KMS-11 (cell line): ENCODE measurements around the gene SYCE3.

ENCODE experiments used
- H2AFZ ChIP-seq: fragments of 200-600 bp; sonication (generic); 2 replicates; pipeline ENCODE4 v1.6.1; 2016; ENCODE audit warnings: antibody characterized with exemption, mixed run types, low read depth
- H3K27ac ChIP-seq: fragments of 200-600 bp; sonication (generic); 2 replicates; pipeline ENCODE4 v1.6.1; 2016; ENCODE audit warnings: mild to moderate bottlenecking, mixed run types
- H3K27me3 ChIP-seq: fragments of 200-600 bp; sonication (generic); 2 replicates; pipeline ENCODE4 v1.6.1; 2017; ENCODE audit warnings: mild to moderate bottlenecking, low read depth, mixed run types, moderate library complexity; ENCODE audit not compliant: insufficient read depth
- H3K36me3 ChIP-seq: fragments of 200-600 bp; sonication (generic); 2 replicates; pipeline ENCODE4 v1.6.1; 2017; ENCODE audit warnings: mild to moderate bottlenecking, mixed run types; ENCODE audit not compliant: insufficient read depth
- H3K4me1 ChIP-seq: fragments of 200-600 bp; sonication (generic); 2 replicates; pipeline ENCODE4 v1.6.1; 2016; ENCODE audit warnings: mild to moderate bottlenecking, low read depth, mixed run types; ENCODE audit not compliant: poor library complexity, severe bottlenecking
- H3K4me2 ChIP-seq: fragments of 200-600 bp; sonication (generic); 2 replicates; pipeline ENCODE4 v1.7.0; 2016; ENCODE audit warnings: mild to moderate bottlenecking, mixed run types
- H3K4me3 ChIP-seq: fragments of 200-600 bp; sonication (generic); IDR thresholded peaks from 2 replicates; pipeline ENCODE4 v1.6.1; 2017; ENCODE audit warnings: low read depth, low read length, mixed read lengths; ENCODE audit not compliant: insufficient read depth
- H3K79me2 ChIP-seq: fragments of 200-600 bp; sonication (generic); 2 replicates; pipeline ENCODE4 v1.6.1; 2016; ENCODE audit warnings: low read depth, mixed run types; ENCODE audit not compliant: insufficient read depth
- H3K9ac ChIP-seq: fragments of 200-600 bp; sonication (generic); 2 replicates; pipeline ENCODE4 v1.6.1; 2016; ENCODE audit warnings: mild to moderate bottlenecking, mixed run types
- H4K20me1 ChIP-seq: fragments of 200-600 bp; sonication (generic); 2 replicates; pipeline ENCODE4 v1.6.1; 2016; ENCODE audit warnings: mild to moderate bottlenecking, mixed run types; ENCODE audit not compliant: insufficient read depth
- CTCF ChIP-seq: fragments of 200-600 bp; sonication (generic); conservative IDR thresholded peaks from 2 replicates; pipeline ENCODE4 v1.6.1; 2017; ENCODE audit warnings: low read depth, mild to moderate bottlenecking, antibody characterized with exemption, low read length, moderate library complexity, mixed read lengths

The SYCE3 gene

GRCh38 chr22:50577987-50578775, 15.5 kb upstream of the SYCE3 start, which contains the start of gene CPT1B:
Gene CPT1B, minus strand, starts transcription at chr22:50578427. Its CDS starts 512 bp downstream, at chr22:50577915.
- H3K27ac ChIP-seq: no peak within 1 kb of the TSS
- no peak within 1 kb of the TSS for H2AFZ ChIP-seq
- H3K36me3 ChIP-seq: no peaks in the 10 kb centered on the region
- H3K27me3 ChIP-seq: no peaks in the 10 kb centered on the region
- no peaks in the 10 kb centered on the region for H4K20me1 ChIP-seq
- no peaks in the 10 kb centered on the region for H3K79me2 ChIP-seq
- H3K9ac ChIP-seq: no peak within 1 kb of the TSS
- no peak within 1 kb of the TSS for H3K4me2 ChIP-seq
- H3K4me3 ChIP-seq: no peak within 1 kb of the TSS
- TF ChIP-seq CTCF: no peak
- peaks cover 4% of the 10 kb centered on the region for H3K4me1 ChIP-seq

- Histone ChIP-seq H3K27ac (no peak overlapping the region), H3K27me3 (no peaks in the 10 kb centered on the region), H3K4me2 (no peak overlapping the region), H4K20me1 (no peaks in the 10 kb centered on the region), H3K36me3 (no peaks in the 10 kb centered on the region), H2AFZ (no peak overlapping the region), H3K4me1 (peaks cover 4% of the 10 kb centered on the region), H3K9ac (no peak overlapping the region), H3K79me2 (no peaks in the 10 kb centered on the region), H3K4me3 (no peak overlapping the region)
- no peak for TF ChIP-seq CTCF
These were observed 14.9 kb upstream of the SYCE3 start for GRCh38 chr22:50577697-50577986.

- no peaks in the 10 kb centered on the region for H3K27me3 ChIP-seq
- no peak overlapping the region for H3K4me2 ChIP-seq
- TF ChIP-seq CTCF: no peak
- H3K36me3 ChIP-seq: no peaks in the 10 kb centered on the region
- peaks cover 4% of the 10 kb centered on the region for H3K4me1 ChIP-seq
- no peaks in the 10 kb centered on the region for H4K20me1 ChIP-seq
- H2AFZ ChIP-seq: no peak overlapping the region
- H3K9ac ChIP-seq: no peak overlapping the region
- no peaks in the 10 kb centered on the region for H3K79me2 ChIP-seq
- H3K4me3 ChIP-seq: no peak overlapping the region
- H3K27ac ChIP-seq: no peak overlapping the region
These were observed 14.3 kb upstream of the SYCE3 start for GRCh38 chr22:50576806-50577696.

- Histone ChIP-seq H3K27me3 (no peaks in the 10 kb centered on the region), H3K4me3 (no peak overlapping the region), H3K4me2 (no peak overlapping the region), H3K79me2 (no peaks in the 10 kb centered on the region), H2AFZ (no peak overlapping the region), H3K27ac (no peak overlapping the region), H3K4me1 (no peaks in the 10 kb centered on the region), H4K20me1 (no peaks in the 10 kb centered on the region), H3K36me3 (no peaks in the 10 kb centered on the region), H3K9ac (no peak overlapping the region)
- no peak for TF ChIP-seq CTCF
These were observed 13.4 kb upstream of the SYCE3 start for GRCh38 chr22:50576070-50576469.
